HepG2 (cell line): ENCODE data around the gene PCSK7.

Experiments
- CBX2 ChIP-seq, 2 experiments: fragments of 200-600 bp in 1 of 2; sonication (generic); formaldehyde crosslinking in 1 of 2; IDR thresholded peaks; 2 replicates each; pipeline versions ENCODE4 v1.7.0 to v1.8.1; 2018 to 2022; ENCODE audit warnings: low read depth in 2 of 2, low read length in 1 of 2, mild to moderate bottlenecking in 1 of 2, missing genetic modification reagents in 1 of 2
- ELF4 ChIP-seq: sonication (generic); formaldehyde crosslinking; IDR thresholded peaks from 2 replicates; pipeline ENCODE4 v1.5.0; 2020; ENCODE audit warnings: missing genetic modification reagents, mild to moderate bottlenecking, moderate library complexity, borderline replicate concordance
- EP300 ChIP-seq, 3 experiments: sonication (generic) in 1 of 3; formaldehyde crosslinking in 1 of 3; IDR thresholded peaks; 2 replicates each; pipeline versions ENCODE4 v1.5.1 to v1.6.1; 2011 to 2020; ENCODE audit warnings: low read depth in 2 of 3, low read length in 2 of 3, borderline replicate concordance in 1 of 3, improper control_type of control experiment in 1 of 3, mild to moderate bottlenecking in 1 of 3, missing genetic modification reagents in 1 of 3, moderate library complexity in 1 of 3
- HBP1 ChIP-seq: IDR thresholded peaks from 2 replicates; pipeline ENCODE4 v1.6.1; 2016; ENCODE audit warnings: low read depth, control low read depth
- HMGXB4 ChIP-seq, 2 experiments: sonication (generic) in 1 of 2; formaldehyde crosslinking in 1 of 2; IDR thresholded peaks; 2 replicates each; pipeline versions ENCODE4 v1.4.0 to v1.6.1; 2018 to 2020; ENCODE audit warnings: missing genetic modification reagents in 2 of 2, borderline replicate concordance in 1 of 2, low read depth in 1 of 2, mild to moderate bottlenecking in 1 of 2, missing biosample characterization in 1 of 2
- MAFK ChIP-seq, 2 experiments: IDR thresholded peaks in 1 of 2; conservative IDR thresholded peaks in 1 of 2; 2 replicates each; pipeline ENCODE4 v1.6.1; 2011; ENCODE audit warnings: improper control_type of control experiment in 2 of 2, low read length in 2 of 2
- TARDBP ChIP-seq: sonication (generic); formaldehyde crosslinking; IDR thresholded peaks from 2 replicates; pipeline ENCODE4 v1.8.0; 2022; ENCODE audit warnings: mild to moderate bottlenecking, missing genetic modification reagents
- ZBTB2 ChIP-seq: sonication (generic); formaldehyde crosslinking; IDR thresholded peaks from 2 replicates; pipeline ENCODE4 v1.8.0; 2022; ENCODE audit warnings: low read depth, missing genetic modification reagents
- ZNF704 ChIP-seq: sonication (generic); formaldehyde crosslinking; IDR thresholded peaks from 2 replicates; pipeline ENCODE4 v1.8.1; 2023; ENCODE audit warnings: mild to moderate bottlenecking, inconsistent platforms, moderate library complexity, missing genetic modification reagents, borderline replicate concordance
- TF ChIP-seq, protein P1 (sequence below): sonication (generic); formaldehyde crosslinking; IDR thresholded peaks from 2 replicates; pipeline ENCODE4 v1.4.0; 2020; ENCODE audit warnings: missing genetic modification reagents

- TF ChIP-seq, protein P1, sequence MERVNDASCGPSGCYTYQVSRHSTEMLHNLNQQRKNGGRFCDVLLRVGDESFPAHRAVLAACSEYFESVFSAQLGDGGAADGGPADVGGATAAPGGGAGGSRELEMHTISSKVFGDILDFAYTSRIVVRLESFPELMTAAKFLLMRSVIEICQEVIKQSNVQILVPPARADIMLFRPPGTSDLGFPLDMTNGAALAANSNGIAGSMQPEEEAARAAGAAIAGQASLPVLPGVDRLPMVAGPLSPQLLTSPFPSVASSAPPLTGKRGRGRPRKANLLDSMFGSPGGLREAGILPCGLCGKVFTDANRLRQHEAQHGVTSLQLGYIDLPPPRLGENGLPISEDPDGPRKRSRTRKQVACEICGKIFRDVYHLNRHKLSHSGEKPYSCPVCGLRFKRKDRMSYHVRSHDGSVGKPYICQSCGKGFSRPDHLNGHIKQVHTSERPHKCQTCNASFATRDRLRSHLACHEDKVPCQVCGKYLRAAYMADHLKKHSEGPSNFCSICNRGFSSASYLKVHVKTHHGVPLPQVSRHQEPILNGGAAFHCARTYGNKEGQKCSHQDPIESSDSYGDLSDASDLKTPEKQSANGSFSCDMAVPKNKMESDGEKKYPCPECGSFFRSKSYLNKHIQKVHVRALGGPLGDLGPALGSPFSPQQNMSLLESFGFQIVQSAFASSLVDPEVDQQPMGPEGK = no peak
- no peak for TF ChIP-seq MAFK (conservative IDR thresholded peaks at IDR 0.05 in 1 of 2, IDR thresholded peaks at IDR 0.05 in 1 of 2; ENCODE audit: low read length in 2 of 2)
- no peak for TF ChIP-seq HBP1 (CRISPR knock-in tag)
- TF ChIP-seq CBX2 (IDR thresholded peaks at IDR 0.05; ENCODE audit: low read depth, low read length) = no peak
- no peak for TF ChIP-seq CBX2 (CRISPR knock-in tag; IDR thresholded peaks at IDR 0.05; ENCODE audit: low read depth)
- no peak for TF ChIP-seq ZNF704 (CRISPR knock-in tag)
- no peak for TF ChIP-seq ELF4 (CRISPR knock-in tag)
- no peak for TF ChIP-seq TARDBP (CRISPR knock-in tag)
- no peak for TF ChIP-seq ZBTB2
- no peak for TF ChIP-seq EP300 (IDR thresholded peaks at IDR 0.05; ENCODE audit: low read depth in 2 of 2, low read length in 2 of 2)
- TF ChIP-seq EP300 (CRISPR knock-in tag; IDR thresholded peaks at IDR 0.05; ENCODE audit: borderline replicate concordance) = no peak
- TF ChIP-seq HMGXB4 (CRISPR knock-in tag; IDR thresholded peaks at IDR 0.05; ENCODE audit: borderline replicate concordance in 1 of 2, low read depth in 1 of 2) = no peak
Observed at GRCh38 chr11:117175781-117176180, 56.1 kb downstream of the PCSK7 start.
